ENCODE data around the gene NRP1. TPM values are rescaled to one million over a fixed set of nuclear protein-coding genes. Genes with fewer than 3 reads are reported as not detected.

The NRP1 gene
- total RNA-seq, 1 experiment from 2014 or later: 555 TPM

GRCh38 chr10:33320288-33320687 lies 14.2 kb downstream of the NRP1 start:
- DNase-seq (no peak), ATAC-seq (no peak)
- Histone ChIP-seq H3K4me1 (ENCODE audit: insufficient read depth, low read length) (peaks cover 26% of the 10 kb centered on the region), H3K27ac (ENCODE audit: low read length) (no peak overlapping the region), H3K4me2 (ENCODE audit: low read length) (no peak overlapping the region), H3F3A (ENCODE audit: low read length, unreplicated experiment) (peaks cover 9% of the 10 kb centered on the region), H3K9me2 (replicated peaks; ENCODE audit: low read length) (no peaks in the 10 kb centered on the region), H3K79me2 (ENCODE audit: low read length) (peaks cover 99% of the 10 kb centered on the region), H3K9ac (ENCODE audit: low read length) (no peak overlapping the region), H3K9me3 (ENCODE audit: low read length) (no peaks in the 10 kb centered on the region), H3K4me3 (ENCODE audit: low read length) (no peak overlapping the region), H2AFZ (ENCODE audit: low read length) (no peak overlapping the region), H4K20me1 (ENCODE audit: low read length) (peaks cover 69% of the 10 kb centered on the region), H3K36me3 (ENCODE audit: low read depth, low read length) (peaks cover 86% of the 10 kb centered on the region), H3K27me3 (ENCODE audit: low read length) (no peaks in the 10 kb centered on the region)
- BruUV-seq (replicated peaks): no TSS peak
- ChIA-PET CTCF (no interaction called here), POLR2A (ENCODE audit: unreplicated experiment) (no interaction called here)
- TF ChIP-seq EZH2phosphoT487 (IDR thresholded peaks at IDR 0.05; ENCODE audit: borderline replicate concordance, low read length) (no peak), CTCF (conservative IDR thresholded peaks at IDR 0.05; ENCODE audit: low read depth, low read length) (no peak), EZH2 (IDR thresholded peaks at IDR 0.05; ENCODE audit: low read length, unreplicated experiment) (no peak)
- intact Hi-C loops (cut with micrococcal nuclease): no loop called here

- Histone ChIP-seq H3K9me3 (ENCODE audit: low read length) (no peaks in the 10 kb centered on the region), H3K4me2 (ENCODE audit: low read length) (peak overlapping the region; percentile 7), H4K20me1 (ENCODE audit: low read length) (peaks cover 76% of the 10 kb centered on the region), H3K79me2 (ENCODE audit: low read length) (peaks cover 99% of the 10 kb centered on the region), H3K9ac (ENCODE audit: low read length) (no peak overlapping the region), H3K27me3 (ENCODE audit: low read length) (no peaks in the 10 kb centered on the region), H3F3A (ENCODE audit: low read length, unreplicated experiment) (peaks cover 9% of the 10 kb centered on the region), H3K27ac (ENCODE audit: low read length) (peak overlapping the region; percentile 55), H3K9me2 (replicated peaks; ENCODE audit: low read length) (no peaks in the 10 kb centered on the region), H3K36me3 (ENCODE audit: low read depth, low read length) (peaks cover 85% of the 10 kb centered on the region), H2AFZ (ENCODE audit: low read length) (no peak overlapping the region), H3K4me3 (ENCODE audit: low read length) (no peak overlapping the region), H3K4me1 (ENCODE audit: insufficient read depth, low read length) (peaks cover 35% of the 10 kb centered on the region)
- intact Hi-C loops (cut with micrococcal nuclease): loop anchor here (2.0 kb wide), 1 partner anchor 21 kb away; no protein-coding TSS in a partner anchor
- no peak for TF ChIP-seq CTCF (conservative IDR thresholded peaks at IDR 0.05; ENCODE audit: low read depth, low read length)
- TF ChIP-seq EZH2 (IDR thresholded peaks at IDR 0.05; ENCODE audit: low read length, unreplicated experiment): no peak
- no peak for TF ChIP-seq EZH2phosphoT487 (IDR thresholded peaks at IDR 0.05; ENCODE audit: borderline replicate concordance, low read length)
- no peak for ATAC-seq
- CTCF ChIA-PET: no interaction called here
- no peak for DNase-seq
- POLR2A ChIA-PET (ENCODE audit: unreplicated experiment): interaction anchor here (0.5 kb wide), 2 partner anchors 15 to 100 kb away, joined by 3 to 4 read pairs; no protein-coding TSS in a partner anchor
- BruUV-seq (replicated peaks): no TSS peak
Measured at GRCh38 chr10:33315891-33316290, 18.6 kb downstream of the NRP1 start.

DNA sequence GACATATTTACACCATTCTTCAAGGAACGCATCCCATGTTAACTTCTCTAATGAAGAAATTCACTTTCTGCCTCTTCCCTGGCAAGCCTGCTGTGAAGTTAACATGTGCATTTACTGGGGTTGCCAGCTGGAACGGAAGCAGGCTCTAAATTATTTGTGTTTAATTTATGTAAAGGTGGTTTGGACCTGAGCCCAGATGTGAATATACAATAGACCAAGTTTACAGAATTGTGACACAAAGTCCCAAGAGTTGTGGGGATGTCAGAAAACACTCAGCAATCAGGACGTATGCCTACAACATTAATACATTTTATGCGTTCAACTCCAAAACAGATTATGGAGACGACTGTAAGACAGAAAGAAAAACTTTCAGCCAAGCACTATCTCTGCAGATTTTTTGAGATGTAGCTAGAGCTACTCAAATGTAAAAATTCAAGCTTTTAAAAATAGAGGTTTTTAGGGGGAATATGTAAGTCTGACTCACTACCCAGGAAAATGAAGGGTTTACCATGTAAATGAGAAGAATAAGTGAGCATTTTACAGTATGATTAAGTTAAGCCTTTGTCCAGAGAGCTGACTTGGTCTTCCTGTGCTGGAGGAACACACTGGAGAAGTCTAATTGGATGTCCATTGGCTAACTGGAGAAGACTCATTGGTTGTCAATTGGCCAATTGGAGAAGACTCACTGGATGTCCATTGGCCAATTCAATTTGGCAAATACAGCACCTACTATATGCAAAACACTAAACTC lies 19.5 kb downstream of the NRP1 start:
- Histone ChIP-seq H4K20me1 (ENCODE audit: low read length) (peaks cover 79% of the 10 kb centered on the region), H3K9me3 (ENCODE audit: low read length) (no peaks in the 10 kb centered on the region), H3K27me3 (ENCODE audit: low read length) (no peaks in the 10 kb centered on the region), H3K79me2 (ENCODE audit: low read length) (peaks cover 98% of the 10 kb centered on the region), H3K9ac (ENCODE audit: low read length) (peak overlapping the region; percentile 4), H3F3A (ENCODE audit: low read length, unreplicated experiment) (peaks cover 9% of the 10 kb centered on the region), H3K36me3 (ENCODE audit: low read depth, low read length) (peaks cover 83% of the 10 kb centered on the region), H3K4me2 (ENCODE audit: low read length) (peak overlapping the region; percentile 7), H3K4me3 (ENCODE audit: low read length) (no peak overlapping the region), H2AFZ (ENCODE audit: low read length) (no peak overlapping the region), H3K27ac (ENCODE audit: low read length) (peak overlapping the region; percentile 55), H3K4me1 (ENCODE audit: insufficient read depth, low read length) (peaks cover 35% of the 10 kb centered on the region), H3K9me2 (replicated peaks; ENCODE audit: low read length) (no peaks in the 10 kb centered on the region)
- DNase-seq (peak; percentile 92), ATAC-seq (peak; percentile 60)
- TSS peak; percentile 50 for BruUV-seq (replicated peaks)
- POLR2A ChIA-PET (ENCODE audit: unreplicated experiment): interaction anchor here (0.6 kb wide), 3 partner anchors 36 to 535 kb away, joined by 3 to 4 read pairs (median 3); no protein-coding TSS in a partner anchor
- intact Hi-C loops (cut with micrococcal nuclease): loop anchor here (2.0 kb wide), 1 partner anchor 20 kb away; no protein-coding TSS in a partner anchor
- TF ChIP-seq EZH2phosphoT487 (IDR thresholded peaks at IDR 0.05; ENCODE audit: borderline replicate concordance, low read length) (no peak), CTCF (conservative IDR thresholded peaks at IDR 0.05; ENCODE audit: low read depth, low read length) (no peak), EZH2 (IDR thresholded peaks at IDR 0.05; ENCODE audit: low read length, unreplicated experiment) (no peak)
- CTCF ChIA-PET: no interaction called here

Measured in PC-3 (cell line).